ENCODE data around the gene UBLCP1.

GRCh38 chr5:159243385-159243784 is 19.7 kb upstream of the UBLCP1 start:
- TF ChIP-seq CTCF (IDR thresholded peaks at IDR 0.05; ENCODE audit: low read depth, low read length, missing input control) (no peak), TAF1 (conservative IDR thresholded peaks at IDR 0.05) (no peak), EGR1 (IDR thresholded peaks at IDR 0.05; ENCODE audit: low read depth in 2 of 2) (no peak), YY1 (IDR thresholded peaks at IDR 0.05) (no peak), RAD21 (IDR thresholded peaks at IDR 0.05) (no peak), SP1 (IDR thresholded peaks at IDR 0.05) (no peak)
